Activated T-helper 1 cell treated with Interleukin-2 at 50 U/mL for 16 hours (primary cell): Measurements from ENCODE around the gene FBLN1.
"Not testable (repeated sequence)": the region's sequence is repeated elsewhere in the genome, so short reads cannot be mapped to it uniquely, and the experiment has no call there.

ENCODE experiments used
- DNase-seq: peaks from one replicate; pipeline ENCODE4 v3.0.0-alpha.2; 2020; ENCODE audit warnings: low read depth

Gene FBLN1

DNA sequence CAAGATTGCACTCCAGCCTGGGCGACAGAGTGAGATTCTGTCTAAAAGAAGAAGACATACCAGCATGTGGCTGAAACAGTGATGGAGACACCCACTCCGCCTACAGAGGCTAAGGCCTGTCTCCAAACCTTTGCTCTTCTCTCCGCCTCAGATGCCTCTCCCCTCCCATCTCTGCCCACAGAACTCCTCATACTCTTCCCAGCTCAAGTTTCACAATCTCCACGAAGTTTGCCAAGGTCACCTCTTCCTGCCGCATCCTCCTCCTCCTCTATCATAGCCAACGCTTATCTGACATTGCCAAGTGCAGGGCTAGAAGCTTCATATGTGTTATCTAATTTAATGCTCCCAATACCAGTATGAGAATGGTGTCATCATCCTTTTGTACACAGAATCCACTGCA lies 25.9 kb upstream of the FBLN1 start:
- DNase-seq: no peak

DNA sequence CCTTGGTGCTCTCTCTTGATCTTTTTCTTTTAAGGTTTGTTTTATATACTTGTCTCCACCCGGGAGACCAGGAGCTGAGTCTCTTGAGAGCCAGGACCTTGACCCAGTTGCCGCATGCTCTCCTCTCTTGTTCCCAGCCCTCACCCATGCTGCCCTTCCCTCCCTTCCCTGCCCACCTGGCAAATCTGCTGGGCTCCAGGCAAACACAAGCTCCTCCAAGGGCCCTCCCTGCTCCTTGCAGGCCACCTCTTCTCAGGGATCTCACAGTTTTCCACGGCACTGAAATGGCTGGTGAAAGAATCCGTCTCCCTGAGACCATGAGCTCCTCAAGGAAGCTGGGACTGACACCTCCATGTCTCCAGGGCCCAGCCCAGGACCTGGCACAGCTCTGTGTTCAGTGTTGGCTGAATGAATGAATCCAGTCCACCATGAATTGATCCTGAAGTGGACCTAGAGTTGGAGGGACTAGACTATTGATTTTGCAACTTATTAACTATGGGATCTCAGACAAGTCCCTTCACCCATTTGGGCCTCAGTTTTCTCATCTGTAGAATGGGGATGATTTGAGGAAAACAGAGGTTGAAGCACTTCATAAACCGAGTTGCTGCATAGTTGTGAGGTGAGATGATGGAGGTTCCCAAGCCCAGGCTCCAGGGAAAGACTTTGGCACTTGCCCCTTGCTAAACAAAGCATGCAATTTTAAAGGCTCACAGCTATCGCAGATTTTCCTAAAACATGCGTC lies 25.1 kb upstream of the FBLN1 start:
- no peak for DNase-seq

DNA sequence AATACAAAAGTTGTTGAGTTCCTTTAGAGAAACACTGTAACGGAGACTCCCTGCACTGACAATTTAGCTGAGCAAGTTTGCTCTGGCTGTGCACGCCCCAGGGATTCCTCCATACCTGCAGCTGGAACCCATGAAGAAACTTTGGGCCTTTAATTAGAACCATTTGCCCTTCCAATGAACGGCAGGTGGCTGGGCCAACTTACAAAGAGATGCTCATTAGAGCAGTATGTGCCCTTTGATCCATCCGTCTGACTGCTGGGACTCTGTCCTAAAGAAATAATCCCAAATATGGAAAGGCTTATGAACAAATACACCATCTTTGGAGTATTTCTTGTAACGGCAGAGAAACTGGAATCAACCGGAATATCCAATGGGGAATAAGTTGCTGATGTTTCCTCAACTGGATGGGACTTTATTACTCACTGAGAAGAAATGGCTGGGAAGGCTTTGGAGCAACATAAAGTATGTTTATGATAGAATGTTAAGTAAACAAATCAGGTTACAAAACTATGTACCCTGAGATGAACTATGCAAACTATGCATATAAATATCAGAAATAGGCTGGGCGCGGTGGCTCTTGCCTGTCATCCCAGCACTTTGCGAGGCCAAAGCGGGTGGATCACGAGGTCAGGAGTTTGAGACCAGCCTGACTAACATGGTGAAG lies 24.4 kb upstream of the FBLN1 start:
- no peak for DNase-seq

DNA sequence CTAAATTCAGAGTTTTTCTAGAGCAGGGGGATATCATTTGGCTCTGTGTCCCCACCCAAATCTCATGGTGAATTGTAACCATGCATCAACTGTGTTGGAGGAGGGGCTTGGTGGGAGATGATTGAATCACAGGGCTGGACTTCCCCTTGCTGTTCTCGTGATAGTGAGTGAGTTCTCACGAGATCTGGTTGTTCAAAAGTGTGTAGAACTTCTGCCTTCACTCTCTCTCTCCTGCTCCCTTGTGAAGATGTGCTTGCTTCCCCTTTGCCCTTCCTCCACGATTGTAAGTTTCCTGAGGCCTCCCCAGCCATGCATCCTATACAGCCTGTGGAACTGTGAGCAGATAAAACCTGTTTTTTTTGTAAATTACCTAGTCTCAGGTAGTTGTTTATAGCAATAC lies 22.0 kb upstream of the FBLN1 start:
- DNase-seq: no peak

DNA sequence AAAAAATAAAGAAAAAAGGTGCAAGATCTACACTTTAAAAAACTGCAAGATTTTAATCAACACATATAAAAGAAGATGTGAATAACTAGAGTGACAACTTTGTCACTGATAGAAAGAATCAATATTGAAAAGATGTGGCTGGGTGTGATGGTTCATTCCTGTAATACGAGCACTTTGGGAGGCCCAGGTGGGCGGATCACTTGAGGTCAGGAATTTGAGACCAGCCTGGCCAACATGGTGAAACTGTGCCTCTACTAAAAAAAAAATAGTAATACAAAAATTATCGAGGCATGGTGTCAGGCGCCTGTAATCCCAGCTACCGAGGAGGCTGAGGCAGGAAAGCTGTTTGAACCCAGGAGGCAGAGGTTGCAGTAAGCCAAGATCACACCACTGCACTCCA lies 21.0 kb upstream of the FBLN1 start:
- no peak for DNase-seq

DNA sequence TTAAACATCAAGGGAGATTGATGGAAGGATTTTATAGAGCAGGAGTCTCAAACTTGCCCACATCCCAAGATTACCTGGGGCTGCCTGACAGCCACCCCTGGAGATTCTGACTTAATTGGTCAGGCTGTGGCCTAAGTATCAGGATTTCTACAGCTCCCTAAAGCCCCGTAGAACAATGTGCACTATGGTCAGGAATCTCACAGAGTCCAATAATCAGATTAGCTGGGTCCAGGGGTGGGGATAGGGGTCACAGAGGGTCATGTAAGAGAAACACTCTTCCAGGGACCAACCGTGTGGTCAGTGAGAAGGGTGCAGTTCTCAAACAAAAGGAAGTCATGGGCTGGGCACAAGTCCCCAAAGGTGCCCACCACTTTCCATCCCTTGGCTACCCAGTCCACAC lies 20.5 kb upstream of the FBLN1 start:
- DNase-seq: no peak

DNA sequence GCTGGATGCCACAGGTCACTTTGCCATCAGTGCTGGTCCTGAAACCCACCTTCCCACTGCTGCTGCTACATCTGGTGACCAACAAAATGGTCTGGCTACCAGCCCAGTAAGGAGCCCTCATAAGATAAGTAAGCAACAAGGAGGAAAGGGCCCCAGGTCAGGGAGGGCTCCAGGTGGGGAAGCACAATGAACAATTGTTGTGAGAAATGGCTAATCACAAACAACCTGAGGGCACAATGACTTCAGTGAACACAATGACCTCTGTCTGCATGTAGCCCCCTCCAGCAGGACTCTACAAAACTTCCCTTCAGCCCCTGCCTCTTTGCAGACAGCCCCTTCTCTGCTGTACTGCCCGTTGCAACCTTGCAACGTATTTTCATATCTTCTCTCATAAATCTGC lies 19.4 kb upstream of the FBLN1 start:
- DNase-seq: no peak

DNA sequence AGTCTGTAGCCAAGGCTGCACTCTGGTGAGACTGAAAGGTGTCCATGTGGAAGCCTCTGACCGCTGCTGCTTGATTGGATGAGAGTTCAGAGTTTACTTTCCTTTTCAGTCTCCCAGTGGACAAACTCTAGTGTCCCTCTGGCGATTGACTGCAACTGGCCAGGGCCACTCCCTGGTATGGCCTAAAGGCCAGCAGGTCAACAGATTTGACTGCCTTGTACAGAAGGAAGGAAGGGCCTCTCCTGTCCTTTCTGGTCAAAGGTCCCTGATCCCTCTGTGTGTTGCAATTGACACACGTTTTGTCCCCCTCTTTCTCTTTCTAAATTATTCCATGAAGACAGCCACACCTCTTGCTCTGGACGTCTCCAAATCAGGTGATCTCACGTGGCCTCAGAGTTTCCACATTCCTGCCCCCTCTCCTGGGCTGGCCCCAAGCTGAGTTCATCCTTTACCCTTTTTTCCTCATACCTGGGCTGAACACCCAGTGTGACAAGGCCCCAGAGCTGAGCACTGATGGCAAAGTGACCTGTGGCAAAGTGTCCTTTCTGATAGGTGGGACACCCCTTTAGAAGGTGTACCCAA lies 18.7 kb upstream of the FBLN1 start:
- no peak for DNase-seq

DNA sequence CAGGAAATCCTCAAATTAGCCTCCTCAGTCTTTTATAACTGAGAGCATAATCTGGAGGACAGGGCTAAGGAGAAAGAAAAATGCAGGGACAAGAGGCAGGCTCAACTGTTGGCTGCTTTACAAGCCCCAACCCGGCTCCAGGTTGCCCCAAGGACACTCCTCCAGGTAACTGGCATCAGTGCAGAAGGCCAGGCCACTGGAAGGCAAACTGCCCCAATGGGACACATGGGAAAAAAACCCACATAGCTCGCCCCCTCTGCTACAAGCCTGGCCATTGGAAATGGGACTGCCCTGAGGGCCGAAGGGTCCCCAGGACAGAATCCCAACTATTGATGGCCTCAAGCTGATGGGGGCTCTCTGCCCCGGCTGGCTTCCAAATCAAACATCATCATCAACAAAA lies 17.9 kb upstream of the FBLN1 start:
- no peak for DNase-seq

DNA sequence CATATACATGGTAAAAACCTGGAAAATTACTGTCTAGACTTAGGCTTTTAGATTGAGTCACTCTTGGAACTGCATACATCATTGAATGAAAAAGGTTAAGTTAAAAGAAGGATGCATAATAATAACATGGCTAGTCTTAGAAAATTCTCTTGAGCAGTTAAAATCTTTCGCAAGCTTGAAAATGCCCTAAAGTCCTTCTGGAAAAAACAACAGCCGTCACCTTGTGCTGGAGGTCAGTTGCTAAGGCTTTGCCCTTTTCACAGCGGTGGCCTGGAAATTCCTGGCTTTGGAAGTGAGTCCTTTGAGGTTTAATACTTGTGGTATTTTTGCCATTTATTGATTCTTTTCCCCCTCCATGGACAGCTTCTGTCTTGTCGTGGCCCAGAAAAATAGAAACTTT lies 17.4 kb upstream of the FBLN1 start:
- no peak for DNase-seq

DNA sequence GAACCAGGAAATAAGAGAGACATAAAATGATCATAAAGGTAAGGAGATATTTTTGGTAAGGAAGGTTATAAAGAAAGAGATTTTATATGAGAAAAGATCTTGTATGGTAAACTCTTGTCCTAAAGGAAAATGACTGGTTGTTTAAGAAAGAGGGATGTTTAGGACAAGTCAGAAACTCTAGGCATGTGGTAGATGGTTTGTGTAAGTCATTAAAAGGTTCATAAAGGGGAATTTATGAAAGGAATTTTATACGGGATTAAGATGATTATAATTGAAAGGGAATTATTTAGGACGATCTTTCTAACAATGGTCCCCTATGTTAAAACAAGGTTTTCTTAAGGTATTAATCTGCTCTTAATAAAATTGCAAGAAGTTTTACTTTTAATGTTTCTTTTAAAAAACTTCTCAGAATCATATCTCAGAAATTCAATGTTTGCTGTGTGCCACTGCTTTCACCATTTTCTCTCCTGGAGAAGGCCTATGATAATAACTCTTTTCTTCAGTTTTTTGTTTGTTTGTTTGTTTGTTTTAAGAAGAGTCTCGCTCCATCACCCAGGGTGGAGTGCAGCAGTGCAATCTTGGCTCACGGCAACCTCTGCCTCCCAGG lies 13.8 kb upstream of the FBLN1 start:
- DNase-seq: no peak

DNA sequence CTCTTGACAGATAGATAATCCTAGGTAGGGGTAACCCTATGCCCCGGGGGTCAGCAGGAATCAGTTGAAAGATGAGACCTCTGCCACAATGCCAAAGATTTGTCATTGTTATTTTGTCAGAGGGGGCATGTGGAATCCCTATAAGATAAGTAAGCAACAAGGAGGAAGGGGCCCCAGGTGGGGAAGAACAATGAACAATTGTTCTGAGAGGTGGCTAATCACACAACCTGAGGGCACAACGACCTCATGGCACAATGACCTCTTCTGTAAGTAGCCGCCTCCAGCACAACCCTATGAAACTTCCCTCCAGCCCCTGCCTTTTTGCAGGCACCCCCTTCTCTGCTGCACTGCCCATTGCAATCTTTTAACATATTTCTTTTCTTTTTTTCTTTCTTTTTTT lies 11.8 kb upstream of the FBLN1 start:
- no peak for DNase-seq

DNA sequence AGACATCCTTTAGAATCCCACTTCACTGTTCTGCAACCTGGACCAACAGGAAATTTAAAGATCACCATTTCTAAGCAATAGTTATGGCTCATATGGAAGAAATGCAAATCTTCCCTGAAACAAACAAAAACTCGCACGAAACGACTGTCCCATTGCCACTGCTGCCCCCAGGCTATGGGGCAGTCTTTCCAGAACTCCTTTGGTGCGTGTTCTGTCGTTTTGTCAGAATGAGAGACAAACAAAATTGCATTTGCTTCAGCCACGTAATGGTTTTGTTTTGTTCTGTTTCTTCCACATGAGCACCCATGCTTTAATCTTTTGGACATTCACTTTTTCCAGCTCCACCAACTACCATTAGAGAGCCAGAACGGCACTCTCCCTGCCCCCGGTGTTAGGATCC lies 10.8 kb upstream of the FBLN1 start:
- no peak for DNase-seq

DNA sequence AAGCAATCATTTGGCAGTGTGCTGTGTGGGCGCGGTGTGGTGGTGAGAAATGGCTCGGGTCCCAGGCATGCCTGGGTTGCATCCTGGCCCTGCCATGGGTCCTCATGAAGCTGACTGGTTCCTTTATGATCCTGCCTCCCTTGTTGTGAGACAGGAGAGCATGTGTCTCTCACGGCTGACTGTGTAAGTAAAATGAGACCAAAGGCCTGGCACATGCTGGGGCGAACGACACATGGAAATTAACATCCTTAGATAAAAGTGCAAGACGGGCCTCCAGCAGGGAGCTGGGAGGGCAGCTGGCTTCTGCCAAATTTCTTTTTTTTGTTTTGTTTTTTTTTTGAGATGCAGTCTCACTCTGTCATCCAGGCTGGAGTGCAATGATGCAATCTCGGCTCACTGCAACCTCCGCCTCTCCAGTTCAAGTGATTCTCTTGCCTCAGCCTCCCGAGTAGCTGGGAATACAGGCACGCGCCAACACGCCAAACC lies 9.4 kb upstream of the FBLN1 start:
- DNase-seq: no peak

DNA sequence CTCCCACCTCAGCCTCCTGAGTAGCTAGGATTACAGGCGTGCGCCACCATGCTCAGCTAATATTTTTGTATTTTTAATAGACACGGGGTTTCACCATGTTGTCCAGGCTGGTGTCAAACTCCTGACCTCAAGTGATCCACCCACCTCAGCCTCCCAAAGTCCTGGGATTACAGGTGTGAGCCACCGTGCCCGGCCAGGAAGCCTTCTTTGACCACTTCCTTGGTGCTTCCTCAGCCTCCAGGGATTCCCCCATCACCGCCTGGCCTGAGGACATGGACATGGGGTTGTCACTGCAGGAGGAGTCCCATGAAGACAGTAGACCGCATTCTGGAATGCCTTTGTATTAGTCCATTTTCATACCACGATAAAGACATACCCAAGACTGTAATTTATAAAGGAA lies 8.4 kb upstream of the FBLN1 start:
- not testable (repeated sequence) for DNase-seq

DNA sequence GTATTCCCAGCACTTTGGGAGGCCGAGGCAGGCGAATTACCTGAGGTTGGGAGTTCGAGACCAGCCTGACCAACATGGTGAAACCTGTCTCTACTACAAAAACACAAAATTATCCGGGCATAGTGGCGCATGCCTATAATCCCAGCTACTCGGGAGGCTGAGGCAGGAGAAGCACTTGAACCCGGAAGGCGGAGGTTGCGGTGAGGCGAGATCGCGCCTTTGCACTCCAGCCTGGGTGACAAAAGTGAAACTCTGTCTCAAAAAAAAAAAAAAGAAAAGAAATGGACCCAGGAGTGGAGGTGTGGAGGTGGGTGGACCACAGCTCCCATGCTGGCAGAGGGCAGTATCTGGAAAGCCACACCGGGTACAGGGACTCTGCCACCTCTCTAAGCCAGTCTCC lies 7.1 kb upstream of the FBLN1 start:
- DNase-seq: not testable (repeated sequence)

DNA sequence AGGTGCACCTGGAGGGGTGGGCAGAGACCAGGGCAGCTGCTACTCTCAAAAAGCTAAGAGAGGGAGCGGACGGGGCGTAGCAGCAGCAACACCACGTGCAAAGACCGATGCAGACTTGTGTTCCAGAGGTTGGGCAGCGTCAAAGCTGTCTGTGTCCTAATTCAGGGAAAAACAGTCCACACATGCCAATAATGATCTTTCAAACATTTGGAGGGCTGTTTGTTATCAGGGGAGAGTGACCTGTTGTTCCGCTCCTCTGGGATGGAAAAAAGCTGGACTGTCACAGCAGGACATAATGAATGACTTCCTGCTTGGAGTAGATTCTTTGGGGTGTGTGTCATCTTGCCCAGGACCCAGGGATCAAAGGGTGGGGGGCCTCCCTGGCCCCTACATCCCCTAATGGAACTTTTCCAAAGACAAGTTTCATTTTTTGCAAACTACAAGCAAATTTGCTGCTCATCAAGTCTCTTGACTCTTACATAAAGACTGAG lies 6.2 kb upstream of the FBLN1 start:
- DNase-seq: no peak

DNA sequence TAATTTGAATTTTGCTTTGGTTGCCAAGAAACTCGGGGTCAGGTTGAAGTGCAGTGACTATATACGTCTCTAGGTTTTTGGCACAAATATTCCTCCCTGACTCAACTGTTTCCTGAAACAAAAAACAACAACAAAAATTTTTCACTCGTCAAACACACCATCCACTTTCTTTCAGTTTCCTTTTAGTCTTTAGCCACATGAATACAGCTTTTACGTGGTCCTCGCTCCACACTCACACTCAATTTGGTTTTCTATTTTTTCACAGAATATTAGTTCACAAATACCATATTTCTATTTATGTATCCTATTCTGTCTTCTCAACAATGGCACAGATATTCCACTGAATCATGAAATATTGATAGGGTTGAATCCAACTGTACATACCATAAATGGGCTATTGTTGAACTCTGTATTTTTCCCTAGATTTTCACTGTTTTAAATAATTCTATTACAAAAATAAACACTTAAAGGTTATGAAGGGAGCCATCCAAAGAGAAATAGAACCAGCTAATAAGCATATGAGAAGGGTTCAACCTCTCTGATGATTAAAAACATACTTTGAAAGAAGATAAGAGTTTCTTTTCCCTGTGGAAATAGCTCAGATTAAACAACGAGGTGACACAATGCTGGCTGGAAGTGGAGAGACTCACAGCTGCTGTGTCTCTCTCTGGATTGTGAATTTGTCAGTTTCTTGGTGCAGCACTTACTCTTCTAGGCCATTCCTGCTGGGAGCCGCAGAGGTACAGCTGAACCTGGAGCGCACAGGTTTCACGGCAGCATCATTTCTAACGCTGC lies 5.1 kb upstream of the FBLN1 start:
- no peak for DNase-seq

DNA sequence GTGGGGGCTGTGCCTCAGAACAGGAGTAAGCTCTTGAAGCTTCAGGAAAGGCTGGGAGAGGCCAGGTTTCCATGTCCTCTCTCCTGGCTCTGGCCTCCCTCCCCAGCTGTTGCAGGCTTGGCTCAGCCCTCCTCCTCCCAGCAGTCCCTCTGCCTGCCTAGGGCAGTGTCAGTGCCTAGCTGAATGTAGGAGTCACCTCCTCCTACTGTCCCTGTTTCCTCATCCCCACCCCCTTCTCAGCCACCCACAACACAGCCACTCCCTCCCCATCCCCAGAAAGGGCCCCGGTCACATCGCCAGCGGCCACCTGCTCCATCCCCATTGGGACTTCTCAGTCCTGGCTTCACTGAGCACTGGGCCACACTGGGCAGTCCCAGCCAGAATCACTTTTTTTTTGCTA lies 2.9 kb upstream of the FBLN1 start:
- no peak for DNase-seq

DNA sequence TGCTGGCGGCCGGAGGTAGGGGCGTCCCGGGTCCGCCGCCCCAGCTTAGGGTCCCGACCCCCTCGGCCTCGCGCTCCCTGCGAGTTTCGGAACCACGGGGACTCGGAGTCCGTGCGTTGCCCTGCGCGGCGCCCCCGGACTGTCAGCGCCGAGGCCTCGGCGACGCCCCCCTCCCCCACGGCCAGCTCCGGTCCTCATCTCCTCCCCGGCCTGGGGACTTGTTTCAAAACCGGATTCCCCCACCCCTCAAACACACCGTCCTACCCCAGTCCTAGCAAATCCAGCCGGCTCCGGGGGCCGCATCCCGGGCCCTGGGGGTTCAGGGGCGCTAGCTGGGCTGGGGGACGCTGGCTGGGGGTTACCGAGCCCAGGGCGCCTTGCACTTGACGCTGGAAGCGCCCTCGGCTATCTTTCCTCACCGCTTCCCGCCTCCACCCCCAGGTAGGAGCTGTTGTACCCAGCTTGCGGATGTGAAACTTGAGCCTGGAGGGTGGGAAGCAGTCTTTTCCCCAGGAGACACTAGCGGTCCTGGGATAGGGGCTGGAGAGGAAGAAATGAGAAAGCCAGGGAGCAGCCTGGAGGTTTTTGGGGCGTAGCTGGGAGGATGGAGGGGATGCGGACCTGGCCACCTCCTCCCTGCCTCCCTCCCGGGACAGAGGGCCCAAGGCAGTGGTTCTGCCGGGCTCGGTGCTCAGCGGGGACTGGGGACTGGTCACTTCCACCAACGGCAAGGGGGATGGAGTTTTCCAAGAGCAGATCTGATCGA lies 550 bp downstream of the FBLN1 start:
- DNase-seq: no peak

DNA sequence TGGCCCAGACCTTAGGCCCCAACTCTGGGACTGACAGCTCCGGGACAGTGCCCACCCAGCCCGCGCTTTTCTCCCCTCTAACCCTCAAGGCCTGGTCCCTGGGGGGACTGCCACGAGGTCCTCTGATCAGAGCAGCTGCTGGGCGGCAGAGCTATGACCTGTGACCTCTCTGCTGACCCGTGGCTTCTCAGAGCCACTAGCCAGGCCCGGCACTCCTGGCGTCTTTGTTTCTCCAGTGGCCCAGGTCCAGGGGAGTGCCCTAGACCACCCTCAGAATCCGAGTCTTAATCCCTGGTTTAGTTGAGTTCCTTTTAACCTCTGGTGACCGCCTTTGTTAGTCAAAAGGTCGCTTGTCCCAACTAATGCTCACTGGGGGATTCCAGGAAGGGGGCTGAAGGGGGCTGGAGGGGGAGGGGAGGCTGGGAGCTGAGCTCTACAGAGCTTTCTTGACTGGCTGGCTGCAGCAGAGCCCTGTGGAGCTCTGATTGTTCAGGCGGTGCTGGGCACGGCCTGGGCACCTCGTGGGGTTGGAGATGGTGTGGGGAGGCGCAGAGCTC lies 1.2 kb downstream of the FBLN1 start:
- DNase-seq: no peak
